ENCODE results near the gene ADAMTSL3.
A peak's percentile ranks its signal among the peaks of the same experiment; 100 is the strongest.

GRCh38 chr15:83993591-83993990 lies 339.7 kb downstream of the ADAMTSL3 start:
- TF ChIP-seq CTCF (conservative IDR thresholded peaks at IDR 0.05) (peak; percentile 20), ZFX (IDR thresholded peaks at IDR 0.05) (no peak)

Measured in C4-2B (cell line).